WTC11 (cell line): ENCODE measurements around the gene COL1A1. TPM values are rescaled to one million over a fixed set of nuclear protein-coding genes. Genes with fewer than 3 reads are reported as not detected.

Source experiments
- ATAC-seq: fragments of 200-7000 bp; cut with Tn5 transposase; 2 replicates; pipeline ENCODE4 v1.10.0; 2021; ENCODE audit warnings: mild to moderate bottlenecking, moderate library complexity
- CTCF ChIA-PET: fragments of 300-600 bp; sonication (Branson Sonifier 250); formaldehyde crosslinking; loops from one replicate; lab custom pipeline; 2021; ENCODE audit warnings: antibody characterized with exemption; lab: Charles Lee
- POLR2A ChIA-PET: fragments of 350-600 bp; sonication (Branson Sonifier 250); formaldehyde crosslinking; loops from one replicate; lab custom pipeline; 2021; ENCODE audit warnings: antibody characterized with exemption; lab: Charles Lee
- DNase-seq: peaks from one replicate; pipeline ENCODE4 v3.0.0; 2021; ENCODE audit warnings: low spot score
- H3K27ac Mint-ChIP-seq: 2 replicates; pipeline ENCODE4 v1.8.0; 2021; ENCODE audit warnings: mixed read lengths
- H3K27me3 Mint-ChIP-seq: 2 replicates; pipeline ENCODE4 v1.8.0; 2021; ENCODE audit warnings: low read depth, mild to moderate bottlenecking, moderate library complexity, mixed read lengths
- H3K36me3 Mint-ChIP-seq: 2 replicates; pipeline ENCODE4 v1.8.0; 2021; ENCODE audit warnings: mixed read lengths
- H3K4me1 Mint-ChIP-seq: 2 replicates; pipeline ENCODE4 v1.8.0; 2022; ENCODE audit warnings: mixed read lengths
- H3K4me3 Mint-ChIP-seq: 2 replicates; pipeline ENCODE4 v1.8.0; 2021; ENCODE audit warnings: mild to moderate bottlenecking, moderate library complexity, mixed read lengths
- H3K9me3 Mint-ChIP-seq: 2 replicates; pipeline ENCODE4 v1.8.0; 2021; ENCODE audit warnings: mixed read lengths
- AFF4 ChIP-seq: sonication (generic); formaldehyde crosslinking; IDR thresholded peaks from 2 replicates; pipeline ENCODE4 v1.8.1; 2023; ENCODE audit warnings: mild to moderate bottlenecking, missing genetic modification reagents, borderline replicate concordance
- ATF6 ChIP-seq: sonication (generic); formaldehyde crosslinking; IDR thresholded peaks from 2 replicates; pipeline ENCODE4 v1.8.1; 2023; ENCODE audit warnings: mild to moderate bottlenecking, missing genetic modification reagents
- CDX4 ChIP-seq: fragments of 250-450 bp; sonication (Bioruptor Pico); IDR thresholded peaks from 2 replicates; pipeline ENCODE4 v1.9.0; 2021; ENCODE audit warnings: moderate library complexity, mild to moderate bottlenecking, inconsistent platforms, borderline replicate concordance
- FOXK1 ChIP-seq: sonication (generic); formaldehyde crosslinking; IDR thresholded peaks from 2 replicates; pipeline ENCODE4 v1.8.0; 2022; ENCODE audit warnings: mild to moderate bottlenecking, moderate library complexity, missing genetic modification reagents
- FOXP1 ChIP-seq: sonication (generic); formaldehyde crosslinking; IDR thresholded peaks from 2 replicates; pipeline ENCODE4 v1.8.0; 2022; ENCODE audit warnings: missing genetic modification reagents, mild to moderate bottlenecking, moderate library complexity, borderline replicate concordance
- FOXP4 ChIP-seq: sonication (generic); formaldehyde crosslinking; IDR thresholded peaks from 2 replicates; pipeline ENCODE4 v1.8.0; 2022; ENCODE audit warnings: mild to moderate bottlenecking, missing genetic modification reagents
- GABPB1 ChIP-seq: sonication (generic); formaldehyde crosslinking; IDR thresholded peaks from 2 replicates; pipeline ENCODE4 v1.8.1; 2023; ENCODE audit warnings: mild to moderate bottlenecking, missing genetic modification reagents
- GTF2I ChIP-seq: fragments of 250-450 bp; sonication (Bioruptor Pico); conservative IDR thresholded peaks from 2 replicates; pipeline ENCODE4 v1.4.0; 2021; ENCODE audit warnings: mild to moderate bottlenecking
- KAT7 ChIP-seq: sonication (generic); formaldehyde crosslinking; IDR thresholded peaks from 2 replicates; pipeline ENCODE4 v1.8.1; 2023; ENCODE audit warnings: missing genetic modification reagents, mild to moderate bottlenecking, borderline replicate concordance
- MXD4 ChIP-seq: fragments of 250-450 bp; sonication (Bioruptor Pico); IDR thresholded peaks from 2 replicates; pipeline ENCODE4 v1.8.0; 2021; ENCODE audit warnings: mild to moderate bottlenecking, moderate library complexity, borderline replicate concordance
- NFYB ChIP-seq: sonication (generic); formaldehyde crosslinking; conservative IDR thresholded peaks from 2 replicates; pipeline ENCODE4 v1.8.0; 2022; ENCODE audit warnings: low read depth, missing genetic modification reagents
- PRRX2 ChIP-seq: fragments of 250-450 bp; sonication (Bioruptor Pico); IDR thresholded peaks from 2 replicates; pipeline ENCODE4 v1.8.0; 2021; ENCODE audit warnings: mild to moderate bottlenecking
- SMAD4 ChIP-seq: sonication (generic); formaldehyde crosslinking; IDR thresholded peaks from 2 replicates; pipeline ENCODE4 v1.8.0; 2022; ENCODE audit warnings: mild to moderate bottlenecking, missing genetic modification reagents
- STAT6 ChIP-seq: sonication (generic); formaldehyde crosslinking; conservative IDR thresholded peaks from 2 replicates; pipeline ENCODE4 v1.8.1; 2023; ENCODE audit warnings: mild to moderate bottlenecking, low read depth, missing genetic modification reagents, moderate library complexity
- ZNF232 ChIP-seq: sonication (generic); formaldehyde crosslinking; IDR thresholded peaks from 2 replicates; pipeline ENCODE4 v1.8.0; 2022; ENCODE audit warnings: mild to moderate bottlenecking, missing genetic modification reagents
- ZNF423 ChIP-seq: fragments of 250-450 bp; sonication (Bioruptor Pico); IDR thresholded peaks from 2 replicates; pipeline ENCODE4 v2.1.2; 2022; ENCODE audit warnings: mild to moderate bottlenecking, moderate library complexity
- ZNF671 ChIP-seq: fragments of 250-450 bp; sonication (Bioruptor Pico); IDR thresholded peaks from 2 replicates; pipeline ENCODE4 v1.8.0; 2021; ENCODE audit warnings: mild to moderate bottlenecking
- ZSCAN18 ChIP-seq: fragments of 250-450 bp; sonication (Bioruptor Pico); IDR thresholded peaks from 2 replicates; pipeline ENCODE4 v2.1.2; 2022; ENCODE audit warnings: mild to moderate bottlenecking, moderate library complexity
- total RNA-seq: library from RNA; stranded (reverse); gene quantifications from 3 replicates; pipeline ENCODE4 v1.2.3, GENCODE V29; 2021

The COL1A1 gene
- total RNA-seq, 1 experiment from 2014 or later, result 52.1 TPM

GRCh38 chr17:50145532-50146229 lies 55.8 kb downstream of the COL1A1 start:
- no peak overlapping the region for H3K27ac Mint-ChIP-seq
- H3K9me3 Mint-ChIP-seq, result no peaks in the 10 kb centered on the region
- no peak for ATAC-seq
- CTCF ChIA-PET, result interaction anchor here (0.6 to 4.6 kb wide), 16 partner anchors 8 to 218 kb away, joined by 3 to 23 read pairs (median 4); partner anchors contain the start of genes PDK2 and SGCA
- peaks cover 32% of the 10 kb centered on the region for H3K4me1 Mint-ChIP-seq
- H3K4me3 Mint-ChIP-seq, result no peak overlapping the region
- POLR2A ChIA-PET, result no interaction called here
- no peak for TF ChIP-seq ZNF232
- TF ChIP-seq GTF2I (CRISPR knock-in tag), result no peak
- TF ChIP-seq PRRX2 (CRISPR knock-in tag), result no peak
- H3K27me3 Mint-ChIP-seq, result peaks cover 18% of the 10 kb centered on the region
- H3K36me3 Mint-ChIP-seq, result peaks cover 28% of the 10 kb centered on the region
- DNase-seq, result no peak

GRCh38 chr17:50144845-50145531 lies 56.4 kb downstream of the COL1A1 start:
- H3K27me3 Mint-ChIP-seq, result peaks cover 15% of the 10 kb centered on the region
- no peak for TF ChIP-seq MXD4 (CRISPR knock-in tag)
- no peak for TF ChIP-seq SMAD4 (CRISPR knock-in tag)
- TF ChIP-seq FOXK1 (CRISPR knock-in tag), result no peak
- TF ChIP-seq ZSCAN18, result no peak
- TF ChIP-seq ATF6, result no peak
- no peak for TF ChIP-seq GABPB1 (CRISPR knock-in tag)
- TF ChIP-seq STAT6 (CRISPR knock-in tag), result no peak
- no peak for TF ChIP-seq FOXP4
- TF ChIP-seq ZNF423, result no peak
- TF ChIP-seq FOXP1 (CRISPR knock-in tag), result no peak
- TF ChIP-seq ZNF671 (CRISPR knock-in tag), result no peak
- no peak for TF ChIP-seq CDX4
- TF ChIP-seq KAT7 (CRISPR knock-in tag), result no peak
- TF ChIP-seq NFYB (CRISPR knock-in tag), result no peak
- TF ChIP-seq AFF4 (CRISPR knock-in tag), result no peak
- peaks cover 33% of the 10 kb centered on the region for H3K36me3 Mint-ChIP-seq
- H3K9me3 Mint-ChIP-seq, result no peaks in the 10 kb centered on the region
- H3K27ac Mint-ChIP-seq, result no peak overlapping the region
- ChIA-PET POLR2A (no interaction called here), CTCF (interaction anchor here (0.9 to 3.1 kb wide), 6 partner anchors 9 to 218 kb away, joined by 3 to 21 read pairs (median 4); no protein-coding TSS in a partner anchor)
- DNase-seq, result no peak
- no peak for ATAC-seq
- H3K4me1 Mint-ChIP-seq, result peaks cover 37% of the 10 kb centered on the region
- H3K4me3 Mint-ChIP-seq, result no peak overlapping the region
